A549 (cell line): ENCODE results near the gene CD79B. TPM values are rescaled to one million over a fixed set of nuclear protein-coding genes. Genes with fewer than 3 reads are reported as not detected.

Experiments
- ATAC-seq, 2 experiments: fragments of 200-7000 bp in 1 of 2; fragments of >200 bp in 1 of 2; cut with Nextera tagmentation in 1 of 2; cut with Tn5 transposase in 1 of 2; 3 replicates each; pipeline versions ENCODE4 v1.8.0 to v1.9.1; 2018 to 2020; ENCODE audit warnings: mild to moderate bottlenecking in 1 of 2, moderate library complexity in 1 of 2
- CTCF ChIA-PET: fragments of 300-600 bp; sonication (Branson Sonifier 250); formaldehyde crosslinking; extraction: SDS; loops from one replicate; lab custom pipeline; 2021; ENCODE audit warnings: antibody characterized with exemption, inconsistent platforms; lab: Yijun Ruan, JAX
- POLR2A ChIA-PET: fragments of 350-600 bp; formaldehyde crosslinking; extraction: SDS; loops from one replicate; lab custom pipeline; 2021; ENCODE audit warnings: antibody characterized with exemption, inconsistent platforms; lab: Yijun Ruan, JAX
- DNase-seq, 2 experiments: peaks; one replicate each; pipeline versions ENCODE4 v3.0.0 to v3.0.0-alpha.2; 2011 to 2016; ENCODE audit warnings: low read depth in 1 of 2, low spot score in 1 of 2
- FAIRE-seq: peaks from 2 replicates; lab custom pipeline; 2011; peaks lifted over from hg19 to GRCh38; lab: Jason Lieb, UNC
- H3K27ac ChIP-seq, 2 experiments: fragments of >200 bp; sonication (Bioruptor Twin); formaldehyde crosslinking; 3 replicates each; pipeline ENCODE4 v1.5.1; 2016 to 2017
- H3K4me1 ChIP-seq: fragments of >200 bp; sonication (Bioruptor Twin); formaldehyde crosslinking; 3 replicates; pipeline ENCODE4 v1.6.1; 2016
- H3K4me2 ChIP-seq: fragments of >200 bp; sonication (Bioruptor Twin); formaldehyde crosslinking; 3 replicates; pipeline ENCODE4 v1.6.1; 2016
- H3K4me3 ChIP-seq: fragments of >200 bp; sonication (Bioruptor Twin); formaldehyde crosslinking; 3 replicates; pipeline ENCODE4 v1.5.1; 2016
- H3K9me3 ChIP-seq: fragments of >200 bp; sonication (Bioruptor Twin); formaldehyde crosslinking; 3 replicates; pipeline ENCODE4 v1.6.1; 2016
- BHLHE40 ChIP-seq: IDR thresholded peaks from 2 replicates; pipeline ENCODE4 v1.6.1; 2012; ENCODE audit warnings: low read depth, low read length, inconsistent platforms
- CBX2 ChIP-seq: fragments of 200-600 bp; sonication (generic); IDR thresholded peaks from 2 replicates; pipeline ENCODE4 v1.6.1; 2016; ENCODE audit warnings: low read depth, mild to moderate bottlenecking, borderline replicate concordance
- ESRRA ChIP-seq: fragments of 150-350 bp; IDR thresholded peaks from 2 replicates; pipeline ENCODE4 v1.6.1; 2014; ENCODE audit warnings: mild to moderate bottlenecking, low read length, borderline replicate concordance
- FOSL2 ChIP-seq, 2 experiments: fragments of 450-650 bp in 1 of 2; fragments of >200 bp in 1 of 2; sonication (Bioruptor Twin) in 1 of 2; formaldehyde crosslinking; IDR thresholded peaks; 2 replicates each; pipeline versions ENCODE4 v1.5.0 to v1.6.1; 2016 to 2020; ENCODE audit warnings: mild to moderate bottlenecking in 1 of 2, moderate library complexity in 1 of 2
- FOXS1 ChIP-seq: fragments of 250-450 bp; sonication (Bioruptor Pico); IDR thresholded peaks from 2 replicates; pipeline ENCODE4 v1.5.0; 2020; ENCODE audit warnings: mild to moderate bottlenecking, moderate library complexity
- GATA3 ChIP-seq: IDR thresholded peaks from 2 replicates; pipeline ENCODE4 v1.6.1; 2012; ENCODE audit warnings: borderline replicate concordance
- HMGXB4 ChIP-seq: fragments of 250-450 bp; sonication (Bioruptor Pico); IDR thresholded peaks from 2 replicates; pipeline ENCODE4 v1.5.0; 2021; ENCODE audit warnings: mild to moderate bottlenecking, moderate library complexity, borderline replicate concordance
- HOXA7 ChIP-seq: fragments of 250-450 bp; sonication (Bioruptor Pico); IDR thresholded peaks from 2 replicates; pipeline ENCODE4 v1.5.0; 2020; ENCODE audit warnings: mild to moderate bottlenecking, moderate library complexity
- JUNB ChIP-seq: fragments of >200 bp; sonication (Bioruptor Twin); formaldehyde crosslinking; IDR thresholded peaks from 2 replicates; pipeline ENCODE4 v1.6.1; 2016
- KDM1A ChIP-seq: fragments of 200-600 bp; sonication (generic); IDR thresholded peaks from 2 replicates; pipeline ENCODE4 v1.6.1; 2016; ENCODE audit warnings: low read depth, mild to moderate bottlenecking
- MAZ ChIP-seq: fragments of 150-350 bp; IDR thresholded peaks from 2 replicates; pipeline ENCODE4 v1.6.1; 2014; ENCODE audit warnings: antibody characterized with exemption, low read depth, low read length, borderline replicate concordance
- RCOR1 ChIP-seq: fragments of 150-350 bp; IDR thresholded peaks from 2 replicates; pipeline ENCODE4 v1.6.1; 2014; ENCODE audit warnings: antibody characterized with exemption, low read length, low read depth
- RNF2 ChIP-seq: fragments of 200-600 bp; sonication (generic); IDR thresholded peaks from 2 replicates; pipeline ENCODE4 v1.6.1; 2016; ENCODE audit warnings: low read depth, mild to moderate bottlenecking, antibody characterized with exemption, moderate library complexity, borderline replicate concordance
- SMC3 ChIP-seq: fragments of >200 bp; sonication (Bioruptor Twin); formaldehyde crosslinking; IDR thresholded peaks from 3 replicates; pipeline ENCODE4 v1.6.1; 2018; ENCODE audit warnings: inconsistent platforms
- WGBS: methylation state at CpG from one replicate; pipeline ENCODE4 v1.1.6; 2017; ENCODE audit errors: missing lambda C conversion rate; 5-methylcytosine and 5-hydroxymethylcytosine counted together
- polyA plus RNA-seq, 4 experiments: library from polyadenylated mRNA; depleted of rRNA in 3 of 4; stranded (reverse); fragments of >200 nt; fragmentation: RNase III in 1 of 4; extraction: RNeasy Plus Mini Kit Qiagen cat#74134 plus additional on column Dnase treatment in 1 of 4; gene quantifications; 2 replicates in 3 of 4; 3 replicates in 1 of 4; pipeline ENCODE4 v1.2.3, GENCODE V29; 2011 to 2017
- TF ChIP-seq, protein P1 (sequence below): fragments of 200-600 bp; sonication (generic); IDR thresholded peaks from 2 replicates; pipeline ENCODE4 v1.6.1; 2016; ENCODE audit warnings: antibody characterized with exemption, mild to moderate bottlenecking, moderate library complexity
- TF ChIP-seq, protein P2 (sequence below): fragments of 150-350 bp; IDR thresholded peaks from 2 replicates; pipeline ENCODE4 v1.6.1; 2014; ENCODE audit warnings: low read depth, mild to moderate bottlenecking, low read length
- TF ChIP-seq, protein P3 (sequence below): fragments of >200 bp; sonication (Bioruptor Twin); formaldehyde crosslinking; IDR thresholded peaks from 3 replicates; pipeline ENCODE4 v1.6.1; 2016

CD79B gene
- polyA plus RNA-seq, 2 of the 4 experiments (the other 2 are of a cell fraction): 0.14 TPM; not detected in 1

DNA sequence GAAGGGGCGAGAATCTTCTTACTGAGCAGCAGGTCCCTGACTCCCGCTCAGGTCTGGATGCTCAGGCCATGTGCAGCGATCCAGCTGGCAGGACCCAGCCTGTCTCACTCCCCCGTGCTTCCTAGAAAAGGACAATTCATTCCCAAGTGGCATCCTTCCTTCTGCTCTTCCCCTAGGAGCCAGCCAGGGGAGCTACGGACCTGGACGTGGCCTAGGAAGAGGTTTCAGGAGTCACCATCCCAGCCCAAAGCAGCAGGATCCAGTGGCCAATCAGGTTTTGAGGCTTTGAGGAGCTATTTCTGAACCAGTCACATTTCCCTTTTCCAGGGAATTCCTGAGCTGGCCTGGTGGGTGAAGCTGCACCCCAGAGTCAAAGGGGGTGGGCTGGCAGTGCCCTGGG, 7.8 kb upstream of the CD79B start:
- DNase-seq (no peak), FAIRE-seq (no peak)
- CTCF ChIA-PET: interaction anchor here (0.8 to 3.8 kb wide), 13 partner anchors 9 to 193 kb away, joined by 3 to 24 read pairs (median 4); partner anchors contain the start of gene GH1
- POLR2A ChIA-PET: no interaction called here
- Histone ChIP-seq H3K9me3 (no peaks in the 10 kb centered on the region), H3K27ac (no peak overlapping the region), H3K4me3 (no peak overlapping the region), H3K4me2 (no peak overlapping the region)
- TF ChIP-seq HMGXB4 (CRISPR knock-in tag) (no peak), KDM1A (no peak), FOSL2 (IDR thresholded peaks at IDR 0.05) (no peak), FOSL2 (CRISPR knock-in tag; IDR thresholded peaks at IDR 0.05) (no peak), MAZ (no peak), GATA3 (no peak), CBX2 (no peak), HOXA7 (CRISPR knock-in tag) (no peak), RCOR1 (no peak), FOXS1 (CRISPR knock-in tag) (no peak), RNF2 (no peak), SMC3 (no peak)
- TF ChIP-seq, protein P1, sequence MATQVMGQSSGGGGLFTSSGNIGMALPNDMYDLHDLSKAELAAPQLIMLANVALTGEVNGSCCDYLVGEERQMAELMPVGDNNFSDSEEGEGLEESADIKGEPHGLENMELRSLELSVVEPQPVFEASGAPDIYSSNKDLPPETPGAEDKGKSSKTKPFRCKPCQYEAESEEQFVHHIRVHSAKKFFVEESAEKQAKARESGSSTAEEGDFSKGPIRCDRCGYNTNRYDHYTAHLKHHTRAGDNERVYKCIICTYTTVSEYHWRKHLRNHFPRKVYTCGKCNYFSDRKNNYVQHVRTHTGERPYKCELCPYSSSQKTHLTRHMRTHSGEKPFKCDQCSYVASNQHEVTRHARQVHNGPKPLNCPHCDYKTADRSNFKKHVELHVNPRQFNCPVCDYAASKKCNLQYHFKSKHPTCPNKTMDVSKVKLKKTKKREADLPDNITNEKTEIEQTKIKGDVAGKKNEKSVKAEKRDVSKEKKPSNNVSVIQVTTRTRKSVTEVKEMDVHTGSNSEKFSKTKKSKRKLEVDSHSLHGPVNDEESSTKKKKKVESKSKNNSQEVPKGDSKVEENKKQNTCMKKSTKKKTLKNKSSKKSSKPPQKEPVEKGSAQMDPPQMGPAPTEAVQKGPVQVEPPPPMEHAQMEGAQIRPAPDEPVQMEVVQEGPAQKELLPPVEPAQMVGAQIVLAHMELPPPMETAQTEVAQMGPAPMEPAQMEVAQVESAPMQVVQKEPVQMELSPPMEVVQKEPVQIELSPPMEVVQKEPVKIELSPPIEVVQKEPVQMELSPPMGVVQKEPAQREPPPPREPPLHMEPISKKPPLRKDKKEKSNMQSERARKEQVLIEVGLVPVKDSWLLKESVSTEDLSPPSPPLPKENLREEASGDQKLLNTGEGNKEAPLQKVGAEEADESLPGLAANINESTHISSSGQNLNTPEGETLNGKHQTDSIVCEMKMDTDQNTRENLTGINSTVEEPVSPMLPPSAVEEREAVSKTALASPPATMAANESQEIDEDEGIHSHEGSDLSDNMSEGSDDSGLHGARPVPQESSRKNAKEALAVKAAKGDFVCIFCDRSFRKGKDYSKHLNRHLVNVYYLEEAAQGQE: no peak
- TF ChIP-seq, protein P2, sequence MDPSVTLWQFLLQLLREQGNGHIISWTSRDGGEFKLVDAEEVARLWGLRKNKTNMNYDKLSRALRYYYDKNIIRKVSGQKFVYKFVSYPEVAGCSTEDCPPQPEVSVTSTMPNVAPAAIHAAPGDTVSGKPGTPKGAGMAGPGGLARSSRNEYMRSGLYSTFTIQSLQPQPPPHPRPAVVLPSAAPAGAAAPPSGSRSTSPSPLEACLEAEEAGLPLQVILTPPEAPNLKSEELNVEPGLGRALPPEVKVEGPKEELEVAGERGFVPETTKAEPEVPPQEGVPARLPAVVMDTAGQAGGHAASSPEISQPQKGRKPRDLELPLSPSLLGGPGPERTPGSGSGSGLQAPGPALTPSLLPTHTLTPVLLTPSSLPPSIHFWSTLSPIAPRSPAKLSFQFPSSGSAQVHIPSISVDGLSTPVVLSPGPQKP: no peak
- TF ChIP-seq, protein P3, sequence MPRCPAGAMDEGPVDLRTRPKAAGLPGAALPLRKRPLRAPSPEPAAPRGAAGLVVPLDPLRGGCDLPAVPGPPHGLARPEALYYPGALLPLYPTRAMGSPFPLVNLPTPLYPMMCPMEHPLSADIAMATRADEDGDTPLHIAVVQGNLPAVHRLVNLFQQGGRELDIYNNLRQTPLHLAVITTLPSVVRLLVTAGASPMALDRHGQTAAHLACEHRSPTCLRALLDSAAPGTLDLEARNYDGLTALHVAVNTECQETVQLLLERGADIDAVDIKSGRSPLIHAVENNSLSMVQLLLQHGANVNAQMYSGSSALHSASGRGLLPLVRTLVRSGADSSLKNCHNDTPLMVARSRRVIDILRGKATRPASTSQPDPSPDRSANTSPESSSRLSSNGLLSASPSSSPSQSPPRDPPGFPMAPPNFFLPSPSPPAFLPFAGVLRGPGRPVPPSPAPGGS: no peak
- TF ChIP-seq, all 56 proteins: peak for 0
- H3K4me1 ChIP-seq: no peaks in the 10 kb centered on the region
- ATAC-seq: peak; percentile 18 to 54; a peak in 4 of 6 replicates
- 74% methylated on average over 6 of the region's 6 CpGs for WGBS

DNA sequence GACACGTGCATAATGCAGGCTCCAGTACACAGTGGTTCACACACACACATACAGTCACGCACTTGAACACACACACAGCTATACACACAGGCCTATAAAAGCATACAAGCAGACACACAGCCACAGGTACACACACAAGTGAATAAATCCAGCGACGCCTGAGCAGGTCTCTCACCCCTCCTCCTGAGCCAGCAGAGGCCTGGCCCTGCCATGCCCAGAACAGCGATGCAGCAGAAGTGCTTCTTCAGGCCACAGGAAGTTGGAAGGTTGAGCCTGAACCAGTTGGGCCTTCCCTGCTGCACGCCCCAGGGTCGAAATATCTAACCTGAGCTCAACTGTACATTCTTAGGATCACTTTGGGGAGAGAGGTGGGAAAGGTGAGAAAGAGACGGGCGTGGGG, 7.3 kb upstream of the CD79B start:
- FAIRE-seq (no peak), DNase-seq (no peak), ATAC-seq (no peak; a peak in 2 of 6 replicates)
- Histone ChIP-seq H3K4me3 (no peak overlapping the region), H3K4me1 (no peaks in the 10 kb centered on the region), H3K4me2 (no peak overlapping the region), H3K27ac (no peak overlapping the region), H3K9me3 (no peaks in the 10 kb centered on the region)
- 86% methylated on average over 9 of the region's 9 CpGs for WGBS
- TF ChIP-seq JUNB (no peak), BHLHE40 (no peak), ESRRA (no peak)
- ChIA-PET POLR2A (no interaction called here), CTCF (interaction anchor here (0.8 to 3.8 kb wide), 9 partner anchors 9 to 194 kb away, joined by 3 to 24 read pairs (median 5); partner anchors contain the start of gene GH1)
